Measurements from ENCODE around the gene SUB1.

GRCh38 chr5:32545102-32545800, 40.1 kb upstream of the SUB1 start:
- TF ChIP-seq EZH2phosphoT487 (IDR thresholded peaks at IDR 0.05; ENCODE audit: low read depth) (no peak), CTCF (IDR thresholded peaks at IDR 0.05; ENCODE audit: low read depth, low read length) (no peak)
